OCI-LY3 (cell line): ENCODE data around the gene SLC39A1.

Experiments used
- CTCF ChIP-seq: fragments of 200-600, 300-600 bp; sonication (generic); IDR thresholded peaks from 2 replicates; pipeline ENCODE4 v1.5.1; 2014; ENCODE audit warnings: antibody characterized with exemption, low read length, low read depth
- EZH2phosphoT487 ChIP-seq: fragments of 200-600 bp; shearing (Covaris generic); IDR thresholded peaks from 2 replicates; pipeline ENCODE4 v1.6.1; 2018; ENCODE audit warnings: antibody characterized with exemption, mixed run types, low read depth

- no peak for TF ChIP-seq CTCF
- TF ChIP-seq EZH2phosphoT487 = no peak
Observed at GRCh38 chr1:153973525-153973924, 10.2 kb upstream of the SLC39A1 start.
